HEK293 (cell line): ENCODE results near the gene SELPLG.

Source experiments
- CTCF ChIA-PET: fragments of 350-600 bp; formaldehyde crosslinking; extraction: SDS; loops from one replicate; lab custom pipeline; 2021; ENCODE audit warnings: antibody characterized with exemption; lab: Yijun Ruan, JAX
- POLR2A ChIA-PET: fragments of 300-600 bp; formaldehyde crosslinking; extraction: SDS; loops from one replicate; lab custom pipeline; 2020; ENCODE audit warnings: antibody characterized with exemption, inconsistent platforms; lab: Yijun Ruan, JAX
- H3K27ac ChIP-seq: fragments of 200-500 bp; sonication (Bioruptor generic); 2 replicates; pipeline ENCODE4 v1.5.1; 2014; ENCODE audit warnings: low read depth, low read length, control low read depth, inconsistent platforms; ENCODE audit errors: extremely low read depth
- H3K36me3 ChIP-seq, 2 experiments: fragments of 200-500 bp in 1 of 2; sonication (Bioruptor generic) in 1 of 2; 1 replicate in 1 of 2; 2 replicates in 1 of 2; pipeline ENCODE4 v1.5.1; 2014 to 2017; ENCODE audit warnings: inconsistent platforms in 2 of 2, low read length in 2 of 2; ENCODE audit not compliant: control insufficient read depth in 2 of 2, insufficient read depth in 1 of 2
- H3K4me1 ChIP-seq: fragments of 200-500 bp; sonication (Bioruptor generic); 2 replicates; pipeline ENCODE4 v1.5.1; 2014; ENCODE audit warnings: mild to moderate bottlenecking, low read length, inconsistent platforms; ENCODE audit not compliant: control insufficient read depth, insufficient read depth
- H3K4me3 ChIP-seq: 2 replicates; pipeline ENCODE4 v1.5.1; 2011; ENCODE audit warnings: low read depth, mild to moderate bottlenecking, control low read depth, low read length, moderate library complexity
- H3K9me3 ChIP-seq: fragments of 200-500 bp; sonication (Bioruptor generic); 2 replicates; pipeline ENCODE4 v1.5.1; 2014; ENCODE audit warnings: low read depth, low read length, inconsistent platforms; ENCODE audit not compliant: control insufficient read depth, insufficient read depth
- ELK4 ChIP-seq: IDR thresholded peaks from 2 replicates; pipeline ENCODE4 v1.6.1; 2011; ENCODE audit warnings: mild to moderate bottlenecking, low read depth, low read length, borderline replicate concordance
- GLIS1 ChIP-seq: fragments of 450-650 bp; formaldehyde crosslinking; IDR thresholded peaks from 2 replicates; pipeline ENCODE4 v1.5.1; 2016; ENCODE audit warnings: missing biosample characterization, missing genetic modification characterization
- KLF7 ChIP-seq: fragments of 450-650 bp; formaldehyde crosslinking; IDR thresholded peaks from 2 replicates; pipeline ENCODE4 v1.5.1; 2016; ENCODE audit warnings: missing biosample characterization, missing genetic modification characterization, borderline replicate concordance
- REST ChIP-seq: fragments of 450-650 bp; formaldehyde crosslinking; IDR thresholded peaks from 2 replicates; pipeline ENCODE4 v1.5.1; 2016; ENCODE audit warnings: missing biosample characterization, missing genetic modification characterization
- ZBTB21 ChIP-seq: fragments of 450-650 bp; formaldehyde crosslinking; IDR thresholded peaks from 2 replicates; pipeline ENCODE4 v1.5.1; 2017; ENCODE audit warnings: missing biosample characterization, missing genetic modification characterization
- ZNF19 ChIP-seq: fragments of 450-650 bp; formaldehyde crosslinking; IDR thresholded peaks from 2 replicates; pipeline ENCODE4; 2016; ENCODE audit warnings: missing biosample characterization, missing genetic modification characterization, low read depth
- ZNF221 ChIP-seq: fragments of 450-650 bp; formaldehyde crosslinking; IDR thresholded peaks from 2 replicates; pipeline ENCODE4 v1.5.1; 2017; ENCODE audit warnings: missing biosample characterization, missing genetic modification characterization, borderline replicate concordance
- ZNF223 ChIP-seq: fragments of 450-650 bp; formaldehyde crosslinking; IDR thresholded peaks from 2 replicates; pipeline ENCODE4 v1.5.1; 2016; ENCODE audit warnings: missing biosample characterization, missing genetic modification characterization
- ZNF23 ChIP-seq: fragments of 450-650 bp; formaldehyde crosslinking; IDR thresholded peaks from 2 replicates; pipeline ENCODE4 v1.5.1; 2016; ENCODE audit warnings: missing biosample characterization, missing genetic modification characterization, borderline replicate concordance
- ZNF280C ChIP-seq: fragments of 450-650 bp; formaldehyde crosslinking; IDR thresholded peaks from 2 replicates; pipeline ENCODE4 v1.5.1; 2016; ENCODE audit warnings: missing biosample characterization, missing genetic modification characterization
- ZNF302 ChIP-seq: fragments of 450-650 bp; formaldehyde crosslinking; IDR thresholded peaks from 2 replicates; pipeline ENCODE4 v1.5.1; 2016; ENCODE audit warnings: missing biosample characterization, missing genetic modification characterization, low read depth
- ZNF341 ChIP-seq: fragments of 450-650 bp; formaldehyde crosslinking; IDR thresholded peaks from 2 replicates; pipeline ENCODE4; 2016; ENCODE audit warnings: low read depth, missing biosample characterization, missing genetic modification characterization
- ZNF449 ChIP-seq: fragments of 450-650 bp; formaldehyde crosslinking; IDR thresholded peaks from 2 replicates; pipeline ENCODE4 v1.5.1; 2017; ENCODE audit warnings: missing biosample characterization, mild to moderate bottlenecking, missing genetic modification characterization, moderate library complexity
- ZNF623 ChIP-seq: fragments of 450-650 bp; formaldehyde crosslinking; IDR thresholded peaks from 2 replicates; pipeline ENCODE4 v1.5.1; 2016; ENCODE audit warnings: missing biosample characterization, missing genetic modification characterization
- ZNF654 ChIP-seq: fragments of 450-650 bp; formaldehyde crosslinking; IDR thresholded peaks from 2 replicates; pipeline ENCODE4 v1.5.1; 2016; ENCODE audit warnings: low read depth, missing biosample characterization, missing genetic modification characterization
- ZNF692 ChIP-seq: fragments of 450-650 bp; formaldehyde crosslinking; IDR thresholded peaks from 2 replicates; pipeline ENCODE4 v1.5.1; 2016; ENCODE audit warnings: missing biosample characterization, missing genetic modification characterization
- ZNF707 ChIP-seq: fragments of 450-650 bp; formaldehyde crosslinking; IDR thresholded peaks from 2 replicates; pipeline ENCODE4 v1.5.1; 2016; ENCODE audit warnings: missing biosample characterization, missing genetic modification characterization

SELPLG gene

GRCh38 chr12:108642899-108643654, 9.4 kb upstream of the SELPLG start:
- no peak overlapping the region for H3K4me3 ChIP-seq
- peaks cover 0 to 38% of the 10 kb centered on the region in 2 experiments; a peak in 1 of 3 replicates for H3K36me3 ChIP-seq
- CTCF ChIA-PET = interaction anchor here (0.9 kb wide), 1 partner anchor 21 kb away, joined by 4 read pairs; no protein-coding TSS in a partner anchor
- no peaks in the 10 kb centered on the region for H3K9me3 ChIP-seq
- H3K27ac ChIP-seq = no peak overlapping the region
- TF ChIP-seq ELK4 = no peak
- no peak for TF ChIP-seq ZNF623 (tag by site-specific recombination)
- no peak for TF ChIP-seq ZNF23 (tag by site-specific recombination)
- no peak for TF ChIP-seq ZNF341 (tag by site-specific recombination)
- no peak for TF ChIP-seq ZNF707 (tag by site-specific recombination)
- TF ChIP-seq ZNF654 = no peak
- TF ChIP-seq ZNF221 (tag by site-specific recombination) = no peak
- TF ChIP-seq ZNF19 (tag by site-specific recombination) = no peak
- no peak for TF ChIP-seq ZBTB21 (tag by site-specific recombination)
- no peak for TF ChIP-seq REST
- TF ChIP-seq ZNF302 (tag by site-specific recombination) = no peak
- no peak for TF ChIP-seq GLIS1 (tag by site-specific recombination)
- no peak for TF ChIP-seq ZNF280C (tag by site-specific recombination)
- no peak for TF ChIP-seq KLF7 (tag by site-specific recombination)
- TF ChIP-seq ZNF692 = no peak
- no peak for TF ChIP-seq ZNF449 (tag by site-specific recombination)
- no peak for TF ChIP-seq ZNF223 (tag by site-specific recombination)
- TF ChIP-seq, all 188 proteins: peak for 0
- H3K4me1 ChIP-seq = no peaks in the 10 kb centered on the region
- POLR2A ChIA-PET = no interaction called here
